ENCODE data around the gene IFT74. TPM values are rescaled to one million over a fixed set of nuclear protein-coding genes. Genes with fewer than 3 reads are reported as not detected.
"Not testable (repeated sequence)": the region's sequence is repeated elsewhere in the genome, so short reads cannot be mapped to it uniquely, and the experiment has no call there.

IFT74 gene
- total and polyA plus RNA-seq, 9 of the 15 experiments (the other 6 are each of a cell fraction or from before 2014, with no cell fraction given): 6.1 to 13.2 (median 9.3) TPM

GRCh38 chr9:27090711-27091110, 134.5 kb downstream of the IFT74 start:
- DNase-seq (ENCODE audit: extremely low read depth in 1 of 4, low spot score in 3 of 4): no peak
- H3K9ac ChIP-seq (ENCODE audit: insufficient read depth in 1 of 2, low read depth in 2 of 2, low read length in 2 of 2): no peak overlapping the region
- no peak overlapping the region for H3K27ac ChIP-seq (ENCODE audit: extremely low read depth, low read depth, low read length)
- no peak for TF ChIP-seq BHLHE40 (IDR thresholded peaks at IDR 0.05; ENCODE audit: low read length)
- H3K79me2 ChIP-seq (ENCODE audit: control insufficient read depth, insufficient read depth, low read length): no peaks in the 10 kb centered on the region
- H3K36me3 ChIP-seq (ENCODE audit: control insufficient read depth, insufficient read depth, low read length): no peaks in the 10 kb centered on the region
- in situ Hi-C loops (cut with MboI) (no loop called here), intact Hi-C loops (cut with micrococcal nuclease) (no loop called here)
- H3K9me3 ChIP-seq (replicated peaks; ENCODE audit: control insufficient read depth, insufficient read depth, low read depth, low read length): no peaks in the 10 kb centered on the region
- no peak overlapping the region for H3K4me3 ChIP-seq
- BruUV-seq (replicated peaks): no TSS peak
- H3K4me1 ChIP-seq (replicated peaks in 1 of 2; ENCODE audit: control insufficient read depth in 2 of 2, insufficient read depth in 2 of 2, low read length in 2 of 2): no peaks in the 10 kb centered on the region; a peak in 1 of 5 replicates
- WGBS (ENCODE audit: insufficient coverage, low coverage, missing lambda C conversion rate): 11% methylated on average over 1 of the region's 1 CpG
- H2AFZ ChIP-seq (ENCODE audit: low read depth, low read length): no peak overlapping the region
- H3K4me2 ChIP-seq (ENCODE audit: insufficient read depth, low read length): no peak overlapping the region
- ATAC-seq: no peak
- ChIA-PET POLR2A (no interaction called here), CTCF (ENCODE audit: low intra/inter-chr PET ratio) (no interaction called here)
- no peaks in the 10 kb centered on the region for H3K27me3 ChIP-seq (ENCODE audit: control insufficient read depth in 2 of 2, insufficient read depth in 2 of 2, low read length in 2 of 2)
- no peak for FAIRE-seq
- H3K9me1 ChIP-seq (ENCODE audit: control insufficient read depth, insufficient read depth, low read length): no peaks in the 10 kb centered on the region
- H4K20me1 ChIP-seq (replicated peaks; ENCODE audit: control insufficient read depth, insufficient read depth, low read length): no peaks in the 10 kb centered on the region

DNA sequence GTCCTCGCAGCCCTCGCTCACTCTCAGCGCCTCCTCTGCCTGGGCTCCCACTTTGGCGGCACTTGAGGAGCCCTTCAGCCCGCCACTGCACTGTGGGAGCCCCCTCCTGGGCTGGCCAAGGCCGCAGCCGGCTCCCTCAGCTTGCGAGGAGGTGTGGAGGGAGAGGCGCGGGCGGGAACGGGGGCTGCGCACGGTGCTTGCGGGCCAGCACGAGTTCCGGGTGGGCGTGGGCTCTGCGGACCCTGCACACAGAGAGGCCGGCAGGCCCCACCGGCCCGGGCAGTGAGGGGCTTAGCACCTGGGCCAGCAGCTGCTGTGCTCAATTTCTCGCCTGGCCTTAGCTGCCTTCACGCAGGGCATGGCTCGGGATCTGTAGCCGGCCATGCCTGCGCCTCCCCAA, 136.3 kb downstream of the IFT74 start:
- DNase-seq (ENCODE audit: extremely low read depth in 1 of 4, low spot score in 3 of 4); H3K27ac ChIP-seq (ENCODE audit: extremely low read depth, low read depth, low read length); CTCF ChIA-PET (ENCODE audit: low intra/inter-chr PET ratio); H3K9me1 ChIP-seq (ENCODE audit: control insufficient read depth, insufficient read depth, low read length); H3K4me1 ChIP-seq (replicated peaks in 1 of 2; ENCODE audit: control insufficient read depth in 2 of 2, insufficient read depth in 2 of 2, low read length in 2 of 2); H3K9me3 ChIP-seq (replicated peaks; ENCODE audit: control insufficient read depth, insufficient read depth, low read depth, low read length); ATAC-seq; H2AFZ ChIP-seq (ENCODE audit: low read depth, low read length); H3K4me2 ChIP-seq (ENCODE audit: insufficient read depth, low read length); BruUV-seq (replicated peaks); in situ Hi-C loops (cut with MboI); H3K27me3 ChIP-seq (ENCODE audit: control insufficient read depth in 2 of 2, insufficient read depth in 2 of 2, low read length in 2 of 2); H3K36me3 ChIP-seq (ENCODE audit: control insufficient read depth, insufficient read depth, low read length); POLR2A ChIA-PET; H4K20me1 ChIP-seq (replicated peaks; ENCODE audit: control insufficient read depth, insufficient read depth, low read length); H3K4me3 ChIP-seq; H3K79me2 ChIP-seq (ENCODE audit: control insufficient read depth, insufficient read depth, low read length); H3K9ac ChIP-seq (ENCODE audit: insufficient read depth in 1 of 2, low read depth in 2 of 2, low read length in 2 of 2); intact Hi-C loops (cut with micrococcal nuclease); FAIRE-seq: not testable (repeated sequence)
- no CpG with 5 or more reads among the region's 27 CpGs for WGBS (ENCODE audit: insufficient coverage, low coverage, missing lambda C conversion rate)
